Dedifferentiated amniotic fluid mesenchymal stem cell (primary cell): ENCODE measurements around the gene ALKBH6.
"Not testable (repeated sequence)": the region's sequence is repeated elsewhere in the genome, so short reads cannot be mapped to it uniquely, and the experiment has no call there.

Experiments used
- DNase-seq: peaks from one replicate; pipeline ENCODE4 v3.0.0-alpha.2; 2016; ENCODE audit errors: extremely low spot score

ALKBH6 gene

GRCh38 chr19:35992907-35993765 lies 20.9 kb downstream of the ALKBH6 start:
- DNase-seq, result no peak

GRCh38 chr19:35991731-35992450 lies 22.1 kb downstream of the ALKBH6 start:
- DNase-seq, result no peak

DNA sequence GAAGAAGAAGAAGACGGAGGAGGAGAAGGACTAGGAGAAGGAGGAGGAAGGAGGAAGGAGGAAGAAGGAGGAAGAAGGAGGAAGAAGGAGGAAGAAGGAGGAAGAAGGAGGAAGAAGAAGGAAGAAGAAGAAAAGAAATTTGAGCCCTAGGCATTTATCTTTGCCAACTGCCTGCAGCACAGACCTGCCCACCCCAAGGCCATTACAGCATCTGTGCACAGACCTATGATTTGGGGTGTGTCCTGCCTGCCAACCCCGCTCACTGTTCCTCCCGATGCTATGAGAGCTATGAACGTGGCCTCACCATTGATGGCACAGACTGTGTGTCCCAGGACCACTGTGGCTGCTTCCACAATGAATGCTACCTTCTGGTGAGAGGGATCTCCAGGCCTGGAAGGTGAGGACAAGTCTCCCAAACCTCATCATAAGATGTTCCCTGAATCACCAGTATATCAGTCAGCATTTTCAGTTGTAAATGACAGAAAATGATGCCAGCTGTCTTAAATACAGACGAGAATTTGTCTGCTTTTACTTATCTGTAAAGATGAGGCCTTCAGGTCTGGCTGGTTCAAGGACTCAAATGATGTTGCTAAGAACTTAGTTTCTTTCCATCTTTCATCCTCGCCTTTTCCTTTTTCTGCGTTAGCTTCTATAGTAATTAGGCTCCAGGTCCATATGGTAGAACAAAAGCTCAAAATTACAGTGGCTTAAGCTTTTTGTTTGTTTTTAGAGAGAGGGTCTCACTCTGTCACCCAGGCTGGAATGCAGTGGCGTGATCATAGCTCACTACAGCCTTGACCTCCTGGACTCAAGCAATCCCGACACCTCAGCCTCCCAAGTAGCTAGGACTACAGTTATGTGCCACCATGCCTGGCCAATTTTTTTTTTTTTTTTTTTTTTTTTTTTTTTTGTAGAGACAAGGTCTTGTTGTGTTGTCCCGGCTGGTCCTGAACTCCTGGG lies 23.0 kb downstream of the ALKBH6 start:
- no peak for DNase-seq

DNA sequence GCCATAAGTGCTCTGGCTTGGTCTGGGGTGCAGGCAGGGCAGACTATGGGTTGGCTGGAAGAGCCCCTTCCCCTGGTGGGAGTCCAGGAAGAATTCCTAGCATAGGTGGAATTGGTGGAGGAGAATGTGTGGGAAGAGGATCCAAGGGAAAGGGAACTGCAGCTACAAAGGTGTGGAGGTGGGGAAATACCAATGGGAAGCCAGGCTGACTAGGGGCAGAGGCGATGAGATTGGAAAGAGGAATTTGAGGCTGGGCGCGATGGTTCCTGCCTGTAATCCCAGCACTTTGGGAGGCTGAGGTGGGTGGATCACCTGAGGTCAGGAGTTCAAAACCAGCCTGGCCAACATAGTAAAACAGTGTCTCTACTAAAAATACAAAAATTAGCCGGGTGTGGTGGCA lies 23.9 kb downstream of the ALKBH6 start:
- no peak for DNase-seq

- DNase-seq, result no peak
These were observed 25.2 kb downstream of the ALKBH6 start for GRCh38 chr19:35988824-35989223.

GRCh38 chr19:35987571-35987896 lies 26.5 kb downstream of the ALKBH6 start:
- DNase-seq, result no peak

DNA sequence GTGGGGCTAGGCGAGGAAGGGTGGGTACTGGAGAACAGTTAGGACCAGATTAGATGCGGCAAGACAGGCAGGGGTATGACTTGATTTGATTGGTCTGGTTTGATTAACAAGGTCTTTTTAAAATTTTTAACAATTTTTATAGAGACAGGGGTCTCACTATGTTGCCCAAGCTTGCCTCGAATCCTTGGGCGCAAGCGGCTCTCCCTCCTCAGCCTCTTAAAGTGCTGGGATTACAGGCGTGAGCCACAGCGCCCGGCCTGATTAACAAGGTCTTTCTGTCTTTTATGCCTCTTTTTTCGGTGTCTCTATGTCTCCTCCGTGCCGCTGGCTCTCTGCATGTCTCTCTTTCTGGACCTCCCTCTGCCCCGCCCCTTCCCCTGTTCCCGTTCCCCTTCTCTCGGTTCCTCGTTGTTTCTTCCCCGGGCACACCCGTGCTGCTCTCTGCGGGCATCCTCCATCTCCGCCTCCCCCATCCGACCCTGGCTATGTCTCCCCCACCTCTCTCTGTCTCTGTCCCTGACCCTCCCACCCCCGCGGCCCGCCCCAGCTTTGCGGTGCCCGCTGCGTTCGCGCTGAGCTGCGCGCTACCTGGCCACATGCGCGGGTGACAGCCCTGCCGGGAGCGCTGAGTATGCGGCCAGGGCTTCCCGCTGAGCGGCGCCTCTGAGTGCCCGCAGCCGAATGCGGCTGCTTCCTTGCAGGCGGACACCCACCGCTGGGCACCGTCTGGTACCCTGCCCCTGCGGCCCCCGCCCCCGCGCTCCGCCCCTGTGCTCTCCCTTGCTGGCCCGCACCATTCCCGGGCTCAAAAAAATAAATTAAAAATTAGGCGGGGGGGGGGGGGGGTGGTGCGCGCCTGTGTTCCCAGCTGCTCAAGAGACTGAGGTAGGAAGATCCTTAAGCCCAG lies 27.1 kb downstream of the ALKBH6 start:
- DNase-seq, result no peak

GRCh38 chr19:35986111-35986510 lies 27.9 kb downstream of the ALKBH6 start:
- DNase-seq, result no peak

- DNase-seq, result no peak
These were observed 30.8 kb downstream of the ALKBH6 start for GRCh38 chr19:35983177-35983576.

DNA sequence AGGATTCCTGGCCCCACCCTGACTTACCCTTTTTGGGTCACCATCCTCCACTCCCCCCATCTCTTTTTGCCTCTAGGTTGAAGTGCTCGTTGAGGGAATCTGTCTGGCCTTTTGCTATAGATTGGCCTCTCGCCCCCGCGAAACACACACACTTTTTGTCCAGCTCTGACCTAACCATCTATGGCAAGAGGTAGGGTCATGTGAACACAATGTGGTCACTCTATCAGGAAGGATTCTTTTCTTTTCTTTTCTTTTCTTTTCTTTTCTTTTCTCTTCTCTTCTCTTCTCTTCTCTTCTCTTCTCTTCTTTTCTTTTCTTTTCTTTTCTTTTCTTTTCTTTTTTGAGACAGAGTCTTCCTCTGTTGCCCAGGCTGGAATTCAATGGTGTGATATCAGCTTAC lies 33.0 kb downstream of the ALKBH6 start:
- not testable (repeated sequence) for DNase-seq

GRCh38 chr19:35978832-35979365 lies 35.1 kb downstream of the ALKBH6 start:
- DNase-seq, result no peak

DNA sequence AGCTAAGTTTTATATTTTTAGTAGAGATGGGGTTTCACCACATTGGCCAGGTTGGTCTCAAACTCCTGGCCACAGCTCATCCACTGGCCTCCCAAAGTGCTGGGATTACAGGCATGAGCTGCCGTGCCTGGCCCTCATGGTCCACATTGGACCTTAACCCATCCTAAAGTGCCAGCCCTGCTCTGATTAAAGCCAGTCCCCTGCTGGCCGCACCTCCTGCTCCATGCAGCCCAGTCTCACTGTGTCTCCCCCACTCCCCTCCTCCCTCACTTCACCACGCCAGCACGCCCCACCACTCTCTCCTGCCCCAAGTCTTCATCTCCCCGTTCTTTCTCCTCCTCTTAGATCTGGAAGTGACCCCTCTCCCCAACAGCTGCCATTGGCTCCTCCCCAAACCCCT lies 35.7 kb downstream of the ALKBH6 start:
- no peak for DNase-seq

GRCh38 chr19:35977446-35978222 lies 36.4 kb downstream of the ALKBH6 start:
- no peak for DNase-seq

- DNase-seq, result no peak
These were observed 38.3 kb downstream of the ALKBH6 start for GRCh38 chr19:35975608-35976214.

DNA sequence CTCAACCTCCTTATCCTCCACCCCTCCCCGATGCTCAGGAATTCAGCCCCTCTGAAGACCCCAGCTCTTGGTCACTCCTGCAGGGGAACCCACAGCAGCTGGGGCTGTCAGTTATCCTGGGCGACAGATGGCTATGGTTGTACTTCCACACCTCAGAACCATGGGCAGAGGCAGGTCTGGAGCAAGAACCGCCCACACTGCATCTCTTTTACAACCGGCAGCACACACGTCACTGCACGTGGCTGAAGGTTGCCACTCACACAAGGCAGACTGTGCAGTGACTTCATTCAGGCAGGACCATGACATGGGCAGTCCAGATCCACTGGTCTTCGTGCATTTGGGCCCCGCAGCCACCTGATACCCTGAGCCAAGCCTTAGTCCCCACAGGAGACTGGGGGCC lies 40.5 kb downstream of the ALKBH6 start:
- DNase-seq, result no peak

GRCh38 chr19:35966771-35967170 lies 47.2 kb downstream of the ALKBH6 start:
- no peak for DNase-seq

DNA sequence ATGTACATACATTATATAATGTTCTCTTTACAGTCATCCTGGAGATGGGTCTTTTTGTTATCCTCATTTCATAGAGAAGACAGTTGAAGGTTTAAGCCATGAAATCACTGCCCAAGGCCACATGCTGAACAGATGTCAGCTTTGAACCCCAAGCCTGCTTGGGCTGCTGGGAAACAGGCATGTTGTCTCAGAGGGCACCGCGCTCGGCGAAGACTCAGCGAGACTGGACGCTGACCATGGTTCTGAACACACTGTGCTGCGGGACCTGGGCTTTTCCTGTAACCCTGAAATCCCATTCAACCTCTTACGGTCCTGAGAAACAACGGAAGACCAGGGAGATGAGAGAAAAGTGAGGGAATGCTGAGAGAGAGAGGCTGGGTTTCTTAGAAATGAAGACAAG lies 50.5 kb downstream of the ALKBH6 start:
- no peak for DNase-seq

- DNase-seq, result no peak
These were observed 53.5 kb downstream of the ALKBH6 start for GRCh38 chr19:35960432-35960972.

GRCh38 chr19:35959968-35960320 lies 54.1 kb downstream of the ALKBH6 start:
- no peak for DNase-seq
